Tibial nerve (tissue), 4 donors: ENCODE results near the gene NR1H4.

Experiments used
- CTCF ChIP-seq, 5 experiments: fragments of 200-600 bp in 3 of 5; fragments of 450-650 bp in 2 of 5; sonication (generic) in 3 of 5; IDR thresholded peaks; one replicate each; pipeline ENCODE4 v1.5.1; 2016 to 2019; ENCODE audit warnings: antibody characterized with exemption in 5 of 5, mild to moderate bottlenecking in 3 of 5, moderate library complexity in 2 of 5
- EP300 ChIP-seq, 2 donors: sonication (generic); formaldehyde crosslinking; IDR thresholded peaks; one replicate each; pipeline ENCODE4 v1.6.1; 2017; ENCODE audit warnings: antibody characterized with exemption in 2 of 2, mild to moderate bottlenecking in 1 of 2
- POLR2A ChIP-seq, 2 donors: fragments of 450-650 bp; IDR thresholded peaks; one replicate each; pipeline ENCODE4 v1.6.1; 2017; ENCODE audit warnings: antibody characterized with exemption in 2 of 2, mild to moderate bottlenecking in 2 of 2, moderate library complexity in 2 of 2

DNA sequence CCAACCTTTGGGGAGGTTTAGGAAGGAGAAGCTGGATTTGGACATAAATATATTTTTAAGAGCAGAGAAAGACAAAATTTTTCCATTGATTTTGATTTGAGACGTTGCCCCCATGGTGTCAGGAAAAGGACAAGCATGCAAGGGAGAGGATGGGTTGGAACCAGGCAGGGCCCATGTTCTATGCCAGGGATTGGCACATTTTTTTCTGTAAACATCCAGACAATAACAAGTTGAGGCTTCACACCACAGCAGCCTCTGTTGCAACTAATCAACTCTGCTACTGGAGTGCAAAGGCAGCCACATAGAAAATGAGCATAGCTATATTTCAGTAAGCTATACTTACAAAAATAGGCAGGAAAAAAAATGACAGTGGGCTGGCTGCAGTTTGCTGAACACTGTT is 44.7 kb downstream of the NR1H4 start:
- TF ChIP-seq CTCF (IDR thresholded peaks at IDR 0.05) (no peak), EP300 (IDR thresholded peaks at IDR 0.05) (no peak), POLR2A (IDR thresholded peaks at IDR 0.05) (no peak)
